Measurements from ENCODE around the gene UBTF.

UBTF gene

DNA sequence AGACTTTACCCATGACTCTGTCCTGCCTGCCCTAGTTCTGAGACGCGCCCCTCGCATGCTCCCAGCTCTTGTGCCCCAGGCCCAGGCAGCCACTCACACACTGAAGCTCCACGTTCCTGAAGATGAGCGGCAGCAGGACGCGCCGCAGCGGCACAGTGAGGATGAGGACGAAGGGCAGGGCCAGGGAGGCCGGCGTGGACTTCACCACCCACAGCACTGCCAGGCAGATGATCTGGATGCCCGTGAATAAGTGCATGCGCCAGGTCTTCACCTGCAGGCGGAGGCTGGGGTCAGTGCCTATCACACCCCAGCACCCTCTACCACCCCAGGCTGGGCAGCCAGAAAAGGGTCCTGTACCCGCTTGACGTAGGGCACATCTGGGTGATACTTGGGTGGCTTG, 31.6 kb upstream of the UBTF start:
- no peak for TF ChIP-seq REST (IDR thresholded peaks at IDR 0.05; ENCODE audit: low read depth)
- TF ChIP-seq FOXM1 (IDR thresholded peaks at IDR 0.05; ENCODE audit: borderline replicate concordance, low read depth): no peak
- no peak for TF ChIP-seq EP300 (IDR thresholded peaks at IDR 0.05; ENCODE audit: borderline replicate concordance)
- no peak for TF ChIP-seq TCF12 (IDR thresholded peaks at IDR 0.05; ENCODE audit: low read depth)
- no peak for TF ChIP-seq TEAD4 (IDR thresholded peaks at IDR 0.05)
- TF ChIP-seq NFIC (IDR thresholded peaks at IDR 0.05): no peak
- TF ChIP-seq CREB1 (IDR thresholded peaks at IDR 0.05; ENCODE audit: low read depth): no peak
- no peak for TF ChIP-seq TAF1 (IDR thresholded peaks at IDR 0.05; ENCODE audit: low read depth)
- TF ChIP-seq ZBTB7A (IDR thresholded peaks at IDR 0.05; ENCODE audit: low read depth): no peak
- TF ChIP-seq, protein P1, sequence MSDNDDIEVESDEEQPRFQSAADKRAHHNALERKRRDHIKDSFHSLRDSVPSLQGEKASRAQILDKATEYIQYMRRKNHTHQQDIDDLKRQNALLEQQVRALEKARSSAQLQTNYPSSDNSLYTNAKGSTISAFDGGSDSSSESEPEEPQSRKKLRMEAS (IDR thresholded peaks at IDR 0.05): no peak
- no peak for TF ChIP-seq CEBPB (IDR thresholded peaks at IDR 0.05)
- TF ChIP-seq YY1 (IDR thresholded peaks at IDR 0.05; ENCODE audit: low read depth): no peak
- no peak for TF ChIP-seq EGR1 (IDR thresholded peaks at IDR 0.05)
- TF ChIP-seq RAD21 (IDR thresholded peaks at IDR 0.05; ENCODE audit: low read depth): no peak
- TF ChIP-seq, protein P2, sequence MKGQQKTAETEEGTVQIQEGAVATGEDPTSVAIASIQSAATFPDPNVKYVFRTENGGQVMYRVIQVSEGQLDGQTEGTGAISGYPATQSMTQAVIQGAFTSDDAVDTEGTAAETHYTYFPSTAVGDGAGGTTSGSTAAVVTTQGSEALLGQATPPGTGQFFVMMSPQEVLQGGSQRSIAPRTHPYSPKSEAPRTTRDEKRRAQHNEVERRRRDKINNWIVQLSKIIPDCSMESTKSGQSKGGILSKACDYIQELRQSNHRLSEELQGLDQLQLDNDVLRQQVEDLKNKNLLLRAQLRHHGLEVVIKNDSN (IDR thresholded peaks at IDR 0.05): no peak

- no peak for TF ChIP-seq ZBTB7A (IDR thresholded peaks at IDR 0.05; ENCODE audit: low read depth)
- TF ChIP-seq NFIC (IDR thresholded peaks at IDR 0.05): no peak
These were observed 30.2 kb upstream of the UBTF start for GRCh38 chr17:44249501-44250246.

- no peak for TF ChIP-seq EP300 (IDR thresholded peaks at IDR 0.05; ENCODE audit: borderline replicate concordance)
- no peak for TF ChIP-seq CREB1 (IDR thresholded peaks at IDR 0.05; ENCODE audit: low read depth)
- no peak for TF ChIP-seq FOXM1 (IDR thresholded peaks at IDR 0.05; ENCODE audit: borderline replicate concordance, low read depth)
These were observed 28.6 kb upstream of the UBTF start for GRCh38 chr17:44247876-44248736.

GRCh38 chr17:44247440-44247841, 28.0 kb upstream of the UBTF start:
- TF ChIP-seq REST (IDR thresholded peaks at IDR 0.05; ENCODE audit: low read depth): no peak
- no peak for TF ChIP-seq FOXM1 (IDR thresholded peaks at IDR 0.05; ENCODE audit: borderline replicate concordance, low read depth)
- TF ChIP-seq TCF12 (IDR thresholded peaks at IDR 0.05; ENCODE audit: low read depth): no peak
- no peak for TF ChIP-seq EGR1 (IDR thresholded peaks at IDR 0.05)
- no peak for TF ChIP-seq RAD21 (IDR thresholded peaks at IDR 0.05; ENCODE audit: low read depth)
- TF ChIP-seq, protein P2 (IDR thresholded peaks at IDR 0.05): no peak
- TF ChIP-seq EP300 (IDR thresholded peaks at IDR 0.05; ENCODE audit: borderline replicate concordance): no peak
- no peak for TF ChIP-seq TAF1 (IDR thresholded peaks at IDR 0.05; ENCODE audit: low read depth)
- TF ChIP-seq NFIC (IDR thresholded peaks at IDR 0.05): no peak
- TF ChIP-seq YY1 (IDR thresholded peaks at IDR 0.05; ENCODE audit: low read depth): no peak
- TF ChIP-seq, protein P1 (IDR thresholded peaks at IDR 0.05): no peak
- no peak for TF ChIP-seq CREB1 (IDR thresholded peaks at IDR 0.05; ENCODE audit: low read depth)
- TF ChIP-seq CEBPB (IDR thresholded peaks at IDR 0.05): no peak

DNA sequence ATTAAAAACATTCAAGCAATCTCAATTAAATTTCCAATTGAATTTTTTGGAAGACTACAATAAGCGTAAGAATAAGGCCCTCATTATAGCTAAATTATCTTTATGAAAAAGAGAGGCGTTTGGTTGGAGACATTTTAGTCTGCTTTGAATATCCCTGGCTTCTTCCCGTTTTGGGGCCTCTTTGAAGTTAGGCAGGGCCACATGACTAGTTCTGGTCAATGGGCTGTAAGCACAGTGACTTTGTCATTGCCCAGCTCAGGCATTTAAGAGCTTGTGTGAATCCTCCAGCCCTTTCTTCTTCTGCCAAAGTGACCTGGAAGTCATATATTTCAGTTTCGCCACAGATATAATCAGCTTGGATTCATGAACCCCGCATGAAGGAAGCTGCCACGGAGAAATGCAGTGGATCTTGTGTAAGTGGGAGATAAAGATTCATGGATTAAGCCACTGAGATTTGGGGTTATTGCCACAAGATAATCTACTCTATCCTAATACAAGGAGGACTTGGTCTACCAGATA, 21.7 kb upstream of the UBTF start:
- TF ChIP-seq NFIC (IDR thresholded peaks at IDR 0.05) (no peak), REST (IDR thresholded peaks at IDR 0.05; ENCODE audit: low read depth) (no peak), CREB1 (IDR thresholded peaks at IDR 0.05; ENCODE audit: low read depth) (no peak), TCF12 (IDR thresholded peaks at IDR 0.05; ENCODE audit: low read depth) (no peak), EGR1 (IDR thresholded peaks at IDR 0.05) (no peak), RAD21 (IDR thresholded peaks at IDR 0.05; ENCODE audit: low read depth) (no peak), FOXM1 (IDR thresholded peaks at IDR 0.05; ENCODE audit: borderline replicate concordance, low read depth) (no peak), TAF1 (IDR thresholded peaks at IDR 0.05; ENCODE audit: low read depth) (no peak)
- TF ChIP-seq, protein P2 (IDR thresholded peaks at IDR 0.05): no peak
- TF ChIP-seq, protein P1 (IDR thresholded peaks at IDR 0.05): no peak

Measured in Ishikawa (cell line).